Mammary epithelial cell (primary cell): ENCODE measurements around the gene SPOUT1.
"Not testable (repeated sequence)": the region's sequence is repeated elsewhere in the genome, so short reads cannot be mapped to it uniquely, and the experiment has no call there.

ENCODE experiments used
- CTCF ChIP-seq, 2 donors: IDR thresholded peaks in 1 of 2; conservative IDR thresholded peaks in 1 of 2; 2 replicates each; pipeline ENCODE4 v1.5.1; 2011 to 2012; ENCODE audit warnings: inconsistent platforms in 2 of 2, low read length in 2 of 2, mild to moderate bottlenecking in 2 of 2, control low read depth in 1 of 2, low read depth in 1 of 2; ENCODE audit not compliant: insufficient read depth in 1 of 2; ENCODE audit errors: extremely low read depth in 1 of 2
- EZH2 ChIP-seq: IDR thresholded peaks from 2 replicates; pipeline ENCODE4 v1.6.1; 2012; ENCODE audit warnings: low read length, inconsistent platforms, borderline replicate concordance

GRCh38 chr9:128858476-128858875 lies 28.9 kb upstream of the SPOUT1 start:
- not testable (repeated sequence) for TF ChIP-seq CTCF (conservative IDR thresholded peaks at IDR 0.05 in 1 of 2, IDR thresholded peaks at IDR 0.05 in 1 of 2; ENCODE audit: extremely low read depth in 1 of 2, insufficient read depth in 1 of 2, low read depth in 1 of 2, low read length in 2 of 2); EZH2
